IPS DF 4.7 (cell line): Measurements from ENCODE around the gene ZDHHC16.
"Not testable (repeated sequence)": the region's sequence is repeated elsewhere in the genome, so short reads cannot be mapped to it uniquely, and the experiment has no call there.

Source experiments
- DNase-seq: peaks from one replicate; pipeline ENCODE4 v3.0.0-alpha.2; 2013; ENCODE audit warnings: low spot score; ENCODE audit errors: extremely low read depth

Gene ZDHHC16

DNA sequence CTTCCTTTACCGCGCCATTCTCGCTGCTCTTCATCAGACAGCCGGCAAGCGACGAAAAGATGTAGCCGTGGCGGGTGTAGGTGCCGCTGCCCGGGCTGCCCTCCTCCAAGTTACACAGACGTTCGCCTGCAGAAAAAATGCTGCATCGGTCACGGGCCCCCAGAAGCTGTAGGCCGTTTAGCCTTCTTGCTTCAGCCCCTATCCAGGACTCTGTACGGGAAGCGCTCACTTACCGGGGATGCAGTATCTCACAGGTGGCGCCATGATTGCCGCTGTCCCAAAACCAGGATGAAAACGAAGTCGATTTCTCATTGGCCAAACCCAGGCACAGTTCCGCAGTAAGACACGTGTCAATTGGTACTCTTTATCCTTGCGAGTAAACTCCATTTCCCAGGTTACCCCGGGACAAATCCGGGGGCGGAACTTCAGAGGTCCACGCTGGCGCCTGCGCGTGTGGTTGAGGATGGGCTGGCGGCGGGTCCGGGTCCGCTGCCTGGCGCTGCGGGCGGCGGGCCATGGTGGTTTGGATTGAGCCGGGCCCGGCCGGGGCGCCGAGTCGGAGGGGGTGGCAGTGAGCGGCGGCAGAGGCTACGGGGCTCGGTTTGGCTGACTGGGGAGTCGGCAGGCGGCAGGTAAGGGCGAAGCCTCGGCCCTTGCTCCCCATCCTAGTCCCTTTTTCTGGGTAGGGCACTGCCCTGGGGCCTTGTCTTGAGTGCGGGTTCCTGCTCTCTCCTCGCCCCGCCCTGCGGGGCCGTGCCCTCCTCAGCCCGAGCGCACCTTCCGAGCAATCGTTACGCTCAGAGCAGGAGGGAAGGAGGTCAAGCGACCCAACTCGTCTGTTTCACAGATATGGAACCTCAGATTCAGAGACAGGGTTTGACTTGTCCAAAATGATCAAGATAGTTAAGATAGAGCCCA, at the start of gene ZDHHC16, which contains the start of gene EXOSC1:
Gene ZDHHC16, plus strand, starts transcription at position 454 of the 918 bp plus-strand sequence. CDS start 5,501 bp downstream, outside the sequence.
Gene EXOSC1, minus strand, starts transcription at position 285 of the 918 bp plus-strand sequence. Its CDS starts 21 bp downstream, at position 264.
- DNase-seq = peak; percentile 93

DNA sequence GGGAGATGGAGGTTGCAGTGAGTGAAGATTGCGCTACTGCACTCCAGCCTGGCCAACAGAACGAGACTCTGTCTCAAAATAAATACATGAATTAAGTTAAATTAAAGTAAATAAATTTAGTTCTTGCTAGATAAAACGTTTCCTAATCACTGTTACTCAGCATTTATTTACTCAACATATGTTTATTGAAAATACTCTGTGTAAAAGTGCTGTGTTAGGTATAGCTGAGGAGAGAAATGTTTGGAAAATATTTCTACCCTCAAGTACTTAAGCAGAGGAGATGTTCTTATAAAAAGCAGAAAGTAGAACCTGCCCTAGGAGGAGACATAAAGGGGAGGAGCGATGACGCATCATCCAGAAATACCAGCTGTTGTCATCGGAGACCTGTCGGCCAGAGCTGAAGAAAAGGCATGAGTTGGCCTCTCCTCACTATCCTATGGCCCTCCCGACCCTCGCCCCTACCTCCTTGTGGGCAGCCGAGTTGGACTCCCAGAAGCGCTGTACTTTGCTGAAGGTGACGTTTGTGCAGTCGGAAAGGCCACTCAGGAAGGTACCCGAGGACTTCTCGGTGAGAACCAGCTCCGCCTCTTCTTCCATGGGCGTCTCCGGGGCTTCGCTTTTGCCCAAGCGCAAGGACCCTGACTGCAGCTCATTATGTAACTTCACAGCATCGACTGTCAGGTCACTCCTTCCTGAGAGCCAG, 46.0 kb upstream of the ZDHHC16 start:
- DNase-seq = no peak

DNA sequence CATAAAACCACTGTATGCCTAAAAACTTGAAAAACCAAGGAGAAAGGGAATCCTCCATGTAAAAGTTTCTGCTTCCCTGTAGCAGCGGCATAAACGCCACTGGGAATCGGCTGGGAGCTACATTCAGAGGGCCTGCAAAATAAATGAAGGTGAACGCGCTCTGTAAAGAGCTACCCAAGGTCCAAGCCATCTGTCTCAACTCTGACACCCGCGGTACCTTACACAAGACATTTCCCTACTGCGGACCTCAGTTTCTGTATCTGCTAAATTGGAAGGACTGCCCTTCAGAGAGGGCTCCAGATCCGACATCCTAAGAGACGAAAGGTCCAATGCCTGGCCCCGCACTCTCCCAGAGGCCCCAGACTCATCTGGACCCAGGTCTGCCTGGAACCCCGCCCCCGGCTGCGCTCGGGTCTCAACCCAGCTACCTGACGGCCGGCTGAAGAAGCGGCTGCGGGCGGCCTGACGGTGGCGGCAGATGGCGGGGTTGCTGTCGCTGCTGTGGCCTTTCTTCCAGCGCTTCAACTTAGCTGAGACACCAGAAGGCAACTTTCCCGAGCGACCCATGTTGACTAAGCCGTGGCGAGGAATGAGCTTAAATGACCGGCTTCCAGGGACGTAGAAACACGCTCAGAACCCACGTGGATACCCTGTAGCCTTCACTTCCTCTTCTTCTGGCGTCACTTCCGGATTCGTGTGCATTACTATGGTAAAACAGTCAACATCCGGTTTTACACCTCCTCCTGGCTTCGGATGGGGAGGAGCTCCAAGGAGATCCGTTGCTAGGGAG, 45.1 kb upstream of the ZDHHC16 start, which contains the start of gene RRP12:
Gene RRP12, minus strand, starts transcription at position 676 of the 790 bp plus-strand sequence. Its CDS starts 109 bp downstream, at position 567.
- peak; percentile 97 for DNase-seq

DNA sequence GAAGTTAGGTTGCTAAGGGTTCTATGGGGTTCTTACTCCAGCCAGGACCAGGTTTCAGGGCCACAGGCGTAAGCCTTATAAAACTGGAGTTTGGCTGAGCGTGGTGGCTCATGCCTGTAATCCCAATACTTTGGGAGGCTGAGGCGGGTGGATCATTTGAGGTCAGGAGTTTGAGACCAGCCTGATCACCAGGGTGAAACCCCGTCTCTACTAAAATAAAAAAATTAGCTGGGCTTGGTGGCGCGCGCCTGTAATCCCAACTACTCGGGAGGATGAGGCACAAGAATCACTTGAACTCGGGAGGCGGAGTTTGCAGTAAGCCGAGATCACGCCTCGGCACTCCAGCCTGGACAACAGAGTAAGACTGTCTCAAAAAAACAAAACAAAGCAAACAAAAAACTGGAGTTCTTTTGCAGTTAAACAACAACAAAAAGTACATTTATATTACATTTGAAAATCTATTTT, 44.5 kb upstream of the ZDHHC16 start:
- no peak for DNase-seq

DNA sequence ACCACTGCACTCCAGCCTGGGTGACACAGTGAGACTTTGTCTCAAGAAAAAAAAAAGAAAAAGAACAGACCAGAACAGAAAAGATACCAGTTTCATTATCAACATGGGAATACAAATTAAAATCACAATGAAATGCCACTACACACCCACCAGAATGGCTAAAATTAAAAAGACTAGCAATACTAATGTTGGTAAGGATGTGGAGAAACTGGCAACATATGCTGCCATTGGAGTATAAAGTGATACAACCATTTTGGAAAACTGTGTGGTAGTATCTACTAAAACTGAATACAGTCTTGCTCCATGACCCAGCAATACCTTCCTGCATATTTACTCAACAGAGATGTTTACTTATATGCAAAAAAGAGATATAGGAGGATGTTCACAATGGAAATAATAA, 41.9 kb upstream of the ZDHHC16 start:
- no peak for DNase-seq

DNA sequence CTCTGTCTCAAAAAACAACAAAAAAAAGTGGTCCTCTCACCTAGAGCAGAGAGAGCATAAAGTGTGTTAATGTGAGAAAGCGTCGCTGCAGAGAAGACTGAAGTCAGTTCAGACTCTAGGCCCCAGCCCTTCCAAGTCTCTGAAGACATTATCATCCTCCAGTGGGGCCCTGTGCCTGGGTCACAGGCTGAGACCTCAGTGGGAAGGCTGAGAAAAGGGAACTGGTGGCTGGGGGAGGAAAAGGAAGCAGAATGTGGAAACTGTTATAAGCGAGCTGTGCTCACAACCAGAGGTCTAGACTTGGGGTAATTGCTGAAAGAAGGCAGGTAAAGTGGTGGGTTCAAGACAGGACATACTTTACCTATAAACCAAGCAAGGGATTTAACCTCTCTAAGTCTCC, 39.9 kb upstream of the ZDHHC16 start:
- no peak for DNase-seq

DNA sequence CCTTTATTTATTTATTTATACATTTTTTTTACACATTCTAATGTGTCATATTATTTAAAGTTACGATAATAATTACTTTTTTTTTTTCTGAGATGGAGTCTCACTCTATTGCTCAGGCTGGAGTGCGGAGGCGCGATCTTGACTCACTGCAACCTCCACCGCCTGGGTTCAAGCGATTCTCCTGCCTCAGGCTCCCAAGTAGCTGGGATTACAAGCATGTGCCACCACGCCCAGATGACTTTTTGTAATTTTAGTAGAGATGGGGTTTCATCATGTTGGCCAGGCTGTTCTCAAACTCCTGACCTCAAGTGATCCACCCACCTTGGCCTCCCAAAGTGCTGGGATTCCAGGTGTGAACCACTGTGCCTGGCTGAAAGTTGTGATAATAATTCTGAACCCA, 39.5 kb upstream of the ZDHHC16 start:
- not testable (repeated sequence) for DNase-seq

DNA sequence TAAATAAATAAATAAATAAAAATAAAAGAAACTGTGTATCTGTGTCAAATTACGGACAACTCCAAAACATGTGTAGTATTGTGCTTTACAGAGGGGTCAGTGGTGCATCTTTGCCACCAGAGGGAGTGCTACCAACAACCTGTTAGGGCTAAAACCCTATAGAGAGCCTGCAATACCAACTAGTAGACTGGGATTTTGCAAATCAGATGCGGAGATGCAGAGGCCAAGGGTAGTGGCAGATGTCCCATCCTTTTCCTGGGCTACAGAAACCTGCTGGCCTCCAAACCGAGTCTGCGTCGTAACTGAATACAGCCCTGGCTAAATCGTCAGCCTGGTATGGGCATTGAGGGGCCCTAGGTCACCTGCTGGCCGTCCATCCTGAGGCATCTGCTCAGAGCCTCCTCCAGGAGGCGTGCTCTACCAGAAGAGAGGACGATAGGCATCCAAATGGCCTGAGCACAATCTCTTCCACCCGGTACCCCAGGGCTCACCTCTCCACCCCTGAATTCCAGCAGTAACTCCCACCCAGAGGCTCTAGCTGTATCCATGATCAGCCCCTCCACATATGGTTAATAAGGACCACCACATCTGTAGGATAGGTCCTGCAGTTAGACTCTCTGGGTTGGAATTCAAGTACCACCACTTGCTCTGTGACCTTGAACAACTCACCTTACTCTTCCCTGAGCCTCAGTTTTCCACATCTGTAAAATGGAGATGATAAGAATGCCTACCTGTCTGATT, 38.6 kb upstream of the ZDHHC16 start:
- peak; percentile 78 for DNase-seq

DNA sequence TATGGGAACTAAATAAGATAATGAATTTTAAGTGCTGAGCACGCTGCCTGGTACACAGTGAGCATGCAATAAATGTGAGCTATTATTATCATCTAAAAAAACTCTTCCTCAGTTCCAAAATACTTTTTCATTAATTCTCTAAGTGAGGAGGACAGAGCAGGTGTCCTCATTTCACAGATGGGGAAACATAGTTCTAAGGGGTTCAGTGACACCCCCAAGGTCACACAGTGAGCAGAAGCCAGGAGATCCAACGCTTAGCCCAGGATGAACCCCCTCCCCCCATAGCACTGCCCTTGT, 38.1 kb upstream of the ZDHHC16 start:
- no peak for DNase-seq

DNA sequence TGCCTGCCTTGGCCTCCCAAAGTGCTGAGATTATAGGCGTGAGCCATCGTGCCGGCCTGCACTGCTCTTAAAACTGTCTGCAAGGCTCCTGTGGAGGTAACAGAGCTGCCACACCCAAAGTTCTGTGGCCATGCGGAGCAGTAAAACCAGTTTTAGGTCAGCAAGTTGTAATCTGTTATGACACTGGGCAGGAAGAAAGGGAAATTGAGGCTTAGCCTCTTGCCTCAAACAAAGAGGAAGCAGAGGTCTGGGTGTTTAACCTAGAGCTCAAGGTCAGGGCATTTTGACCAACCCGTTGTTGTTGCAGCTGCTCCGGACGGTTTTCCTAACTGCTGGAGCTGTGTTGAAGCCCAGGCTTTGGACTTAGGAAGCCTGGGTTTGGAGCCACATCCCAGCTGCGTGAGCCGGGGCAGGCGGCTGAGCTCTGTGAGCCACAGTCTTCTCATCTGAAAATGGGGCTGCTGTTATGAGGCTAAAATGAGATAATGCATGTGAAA, 37.4 kb upstream of the ZDHHC16 start:
- no peak for DNase-seq

DNA sequence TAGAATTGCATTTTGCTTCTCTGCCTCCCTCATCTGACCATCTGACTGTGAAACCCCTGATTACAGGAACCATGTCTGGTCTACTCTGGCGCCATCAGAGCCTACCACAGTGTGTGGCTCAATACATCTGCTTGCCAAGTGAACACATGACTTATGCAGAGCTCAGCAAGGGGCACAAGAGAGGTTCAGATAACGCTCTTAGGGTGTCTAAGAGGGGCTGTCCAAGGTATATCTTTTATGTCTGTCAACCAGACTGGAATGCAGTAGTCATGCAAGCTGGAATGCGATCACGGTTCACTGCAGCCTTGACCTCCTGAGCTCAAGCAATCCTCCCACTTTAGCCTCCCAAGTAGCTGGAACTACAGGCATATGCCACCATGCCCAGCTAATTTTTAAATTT, 34.6 kb upstream of the ZDHHC16 start:
- no peak for DNase-seq

DNA sequence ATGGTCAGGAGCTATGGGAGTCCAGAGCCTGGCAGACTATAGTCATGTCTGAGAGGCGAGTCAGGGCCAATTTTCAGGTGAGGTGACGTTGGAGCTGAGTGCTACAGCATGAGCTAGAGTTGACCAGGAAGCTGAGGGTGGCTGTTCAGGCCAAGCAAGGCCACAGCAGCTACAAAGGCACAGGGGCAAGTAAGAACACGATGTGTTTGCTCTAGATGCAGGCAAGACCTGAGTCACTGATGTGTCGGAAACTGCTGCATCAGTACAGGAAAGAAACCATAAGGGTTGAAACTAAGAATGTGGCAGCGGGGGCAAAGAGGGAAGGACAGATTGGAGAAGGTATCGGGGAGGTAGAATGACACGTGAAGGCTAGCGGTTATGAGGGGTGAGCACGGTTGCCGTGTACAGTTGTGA, 33.1 kb upstream of the ZDHHC16 start:
- DNase-seq = no peak

DNA sequence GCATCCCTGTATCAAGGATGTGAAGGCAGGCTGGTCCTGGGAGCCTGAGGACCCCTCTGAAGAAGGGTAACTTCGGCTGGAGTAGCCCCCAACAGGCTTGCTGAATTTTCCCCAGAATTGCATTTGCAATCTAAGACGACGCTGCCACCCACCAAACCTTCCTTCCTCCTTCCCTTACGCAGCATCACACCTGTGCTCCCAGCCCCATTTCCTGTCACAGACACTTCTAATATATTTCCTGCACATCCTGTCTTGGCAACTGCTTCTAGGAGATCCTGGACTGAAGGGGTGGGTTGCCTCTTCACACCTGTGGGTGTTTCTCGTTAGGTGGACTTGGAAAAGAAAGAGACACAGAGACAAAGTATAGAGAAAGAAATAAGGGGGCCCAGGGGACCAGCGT, 29.4 kb upstream of the ZDHHC16 start:
- DNase-seq = no peak

DNA sequence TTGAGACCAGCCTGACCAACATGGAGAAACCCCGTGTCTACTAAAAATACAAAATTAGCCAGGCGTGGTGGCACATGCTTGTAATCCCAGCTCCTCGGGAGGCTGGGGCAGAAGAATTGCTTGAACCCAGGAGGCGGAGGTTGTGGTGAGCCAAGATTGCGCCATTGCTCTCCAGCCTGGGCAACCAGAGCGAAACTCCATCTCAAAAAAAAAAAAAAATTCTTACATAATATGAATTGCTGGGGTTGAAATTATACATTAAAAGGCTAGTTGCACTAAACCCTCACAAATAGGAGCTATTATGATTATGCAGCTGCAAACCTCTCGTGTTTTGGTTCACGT, 22.2 kb upstream of the ZDHHC16 start:
- not testable (repeated sequence) for DNase-seq

DNA sequence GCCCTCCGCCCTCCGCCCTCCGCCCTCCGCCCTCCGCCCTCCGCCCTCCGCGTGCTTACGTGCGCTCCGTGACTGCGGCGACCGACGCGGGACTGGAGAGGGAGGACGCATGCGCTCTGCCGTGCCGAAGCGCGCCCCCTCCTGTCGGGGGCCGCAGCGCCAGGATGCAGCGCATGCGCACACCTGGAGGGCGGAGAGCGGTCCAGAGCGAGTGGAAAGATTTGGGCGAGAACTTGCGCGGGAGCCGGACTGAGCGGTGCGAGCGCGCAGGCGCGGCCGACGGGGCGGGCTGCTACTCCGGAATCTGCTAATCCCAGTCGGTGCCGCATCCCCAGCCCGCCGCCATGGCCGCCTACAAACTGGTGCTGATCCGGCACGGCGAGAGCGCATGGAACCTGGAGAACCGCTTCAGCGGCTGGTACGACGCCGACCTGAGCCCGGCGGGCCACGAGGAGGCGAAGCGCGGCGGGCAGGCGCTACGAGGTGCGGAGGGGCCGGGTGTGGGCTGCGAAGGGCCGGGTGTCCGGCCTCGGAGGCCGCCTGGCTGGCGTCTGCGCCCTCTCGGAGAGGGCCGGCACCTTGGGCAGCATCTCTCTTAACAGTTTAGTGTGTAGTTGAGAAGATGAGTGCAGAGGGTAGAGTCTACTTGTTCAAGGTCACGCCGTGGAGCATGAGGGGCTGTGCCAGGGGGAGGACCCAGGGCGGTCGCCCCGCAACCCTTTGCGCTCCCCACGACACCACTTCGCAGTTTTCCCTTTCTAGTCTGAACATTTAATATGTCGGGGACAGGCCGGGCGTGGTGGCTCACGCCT, 19.8 kb upstream of the ZDHHC16 start, which contains the start of gene PGAM1:
Gene PGAM1, plus strand, starts transcription at position 228 of the 812 bp plus-strand sequence. Its CDS starts 117 bp downstream, at position 345.
- DNase-seq = no peak

DNA sequence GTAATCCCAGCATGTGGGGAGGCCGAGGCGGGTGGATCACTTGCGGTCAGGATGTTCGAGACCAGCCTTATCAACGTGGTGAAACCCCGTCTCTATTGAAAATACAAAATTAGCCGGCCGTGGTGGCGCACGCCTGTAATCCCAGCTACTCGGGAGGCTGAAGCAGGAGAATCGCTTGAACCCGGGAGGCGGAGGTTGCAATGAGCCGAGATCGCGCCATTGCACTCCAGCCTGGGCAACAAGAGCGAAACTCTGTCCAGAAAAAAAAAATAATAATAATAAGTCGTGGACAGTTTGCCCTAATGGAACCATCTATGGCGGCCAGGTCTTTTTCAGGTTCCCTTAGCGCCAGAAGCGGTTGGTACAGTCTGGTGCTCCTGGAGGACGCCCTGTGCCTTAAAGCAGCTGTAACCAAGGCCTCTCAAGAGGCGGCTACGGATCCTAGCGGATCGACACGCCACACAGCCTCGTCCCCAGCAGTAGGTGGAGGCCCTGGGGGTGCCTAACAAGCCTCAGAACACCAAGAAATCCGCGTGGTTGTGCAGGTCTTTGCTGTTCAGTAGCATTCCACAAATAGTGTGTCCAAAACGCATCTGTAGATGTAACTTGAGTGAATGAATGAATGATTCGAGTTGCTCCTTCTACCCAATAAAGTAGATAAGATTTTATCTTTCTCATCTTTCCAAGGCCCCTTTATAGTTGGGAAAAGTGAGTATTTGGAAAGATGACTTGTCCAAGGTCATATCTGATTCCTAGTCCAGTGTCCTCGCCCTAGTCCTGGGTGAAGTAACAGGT, 19.0 kb upstream of the ZDHHC16 start:
- DNase-seq = no peak

DNA sequence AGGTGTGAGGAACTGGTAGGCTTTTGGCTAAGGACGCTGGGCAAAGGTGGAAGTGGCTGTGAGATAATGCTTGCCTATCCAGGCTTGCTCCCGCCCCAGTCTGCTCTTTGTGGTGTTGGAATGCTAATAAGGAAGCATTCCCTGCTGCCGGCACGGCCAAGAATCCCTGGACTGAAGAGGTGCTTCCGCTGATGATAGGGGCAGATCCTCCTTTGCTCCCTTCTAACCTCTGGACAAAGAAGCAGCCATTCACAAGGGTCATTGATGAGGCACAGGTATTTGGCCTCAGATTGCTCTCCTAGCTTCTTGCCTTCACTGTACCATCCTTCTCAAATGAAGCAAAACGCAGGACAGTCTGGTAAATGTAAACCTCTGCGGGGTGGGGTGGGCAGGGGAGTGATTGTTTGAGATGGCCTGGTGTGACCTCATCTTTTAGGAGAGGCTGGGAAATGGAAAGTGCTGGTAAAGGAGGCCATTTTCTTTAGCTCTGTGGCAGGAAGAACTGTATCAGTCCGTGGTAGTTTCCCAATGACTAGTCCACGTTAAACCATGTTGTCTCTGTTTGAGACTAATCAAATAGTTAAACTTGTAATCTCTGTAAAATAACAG, 18.3 kb upstream of the ZDHHC16 start:
- DNase-seq = no peak

DNA sequence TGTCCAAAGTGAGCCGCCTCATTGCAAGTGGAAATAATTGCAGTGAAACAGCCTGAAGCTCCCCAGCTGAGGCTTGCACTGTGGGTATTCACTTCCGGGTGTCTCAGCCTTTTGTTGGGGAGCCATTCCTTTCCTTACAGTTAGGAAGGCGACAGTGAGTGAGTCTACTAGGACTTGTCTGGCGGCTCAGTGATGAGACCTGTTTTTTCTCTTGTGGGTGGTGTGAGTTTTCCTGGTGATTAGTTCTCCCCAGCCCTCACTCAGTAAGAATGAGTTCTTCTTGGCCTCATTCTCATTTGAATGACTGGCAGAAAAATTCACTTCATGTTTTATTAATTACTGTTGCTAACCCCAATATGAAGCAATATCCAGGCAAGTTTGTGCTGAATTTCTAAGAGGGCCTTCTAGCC, 17.4 kb upstream of the ZDHHC16 start:
- DNase-seq = no peak
